NOMO-1 (cell line): Measurements from ENCODE around the gene IRF4.
A peak's percentile ranks its signal among the peaks of the same experiment; 100 is the strongest.

ENCODE experiments used
- DNase-seq, 2 experiments: peaks; one replicate each; lab custom pipeline; 2025; ENCODE audit not compliant: unreplicated experiment in 2 of 2; lab: John Stamatoyannopoulos, UW

Gene IRF4

GRCh38 chr6:391559-392440 lies at the start of gene IRF4:
TSS of gene IRF4 (plus strand) at chr6:391752. CDS start at chr6:393153, 1,401 bp downstream.
- DNase-seq = peak; percentile 21 to 52

GRCh38 chr6:341914-342831 lies 49.4 kb upstream of the IRF4 start:
- no peak for DNase-seq

- DNase-seq = no peak
These were observed 48.7 kb upstream of the IRF4 start for GRCh38 chr6:342832-343179.

GRCh38 chr6:343226-343935 lies 48.2 kb upstream of the IRF4 start:
- no peak for DNase-seq

- no peak for DNase-seq
These were observed 47.4 kb upstream of the IRF4 start for GRCh38 chr6:343960-344815.

- DNase-seq = no peak
These were observed 46.7 kb upstream of the IRF4 start for GRCh38 chr6:344816-345340.

- no peak for DNase-seq
These were observed 45.7 kb upstream of the IRF4 start for GRCh38 chr6:345747-346385.

- no peak for DNase-seq
These were observed 45.0 kb upstream of the IRF4 start for GRCh38 chr6:346386-347030.

- no peak for DNase-seq
These were observed 44.3 kb upstream of the IRF4 start for GRCh38 chr6:347232-347631.

- DNase-seq = no peak
These were observed 43.3 kb upstream of the IRF4 start for GRCh38 chr6:347951-348859.

GRCh38 chr6:348860-349396 lies 42.6 kb upstream of the IRF4 start:
- DNase-seq = no peak

- no peak for DNase-seq
These were observed 42.0 kb upstream of the IRF4 start for GRCh38 chr6:349491-349921.

- DNase-seq = no peak
These were observed 41.2 kb upstream of the IRF4 start for GRCh38 chr6:350371-350770.

- DNase-seq = no peak
These were observed 40.3 kb upstream of the IRF4 start for GRCh38 chr6:351011-351866.

- DNase-seq = no peak
These were observed 39.7 kb upstream of the IRF4 start for GRCh38 chr6:351867-352289.

- no peak for DNase-seq
These were observed 39.1 kb upstream of the IRF4 start for GRCh38 chr6:352474-352873.
